ENCODE measurements around the gene EXOG. TPM values are rescaled to one million over a fixed set of nuclear protein-coding genes. Genes with fewer than 3 reads are reported as not detected.

Gene EXOG
- total and polyA plus RNA-seq, 12 donors, result 10.7 to 39.9 (median 25.4) TPM

- peaks cover 20 to 91% (median 59%) of the 10 kb centered on the region in 9 donors for H3K4me1 ChIP-seq
- no peak overlapping the region for H3K4me3 ChIP-seq
- intact Hi-C loops (cut with DNase I), result loop anchor here in 4 of 10 donors (2.0 to 5.0 kb wide), 3 partner anchors 35 to 40 kb away; no protein-coding TSS in a partner anchor
- WGBS, 2 donors, result 34 to 37% methylated on average over 9 of the region's 9 CpGs
- TF ChIP-seq CTCF (IDR thresholded peaks at IDR 0.05), result no peak
- H3K27me3 ChIP-seq, result no peaks in the 10 kb centered on the region
- ATAC-seq, result peak in 7 of 8 donors; percentile 17 to 61 (median 55)
- no peaks in the 10 kb centered on the region for H3K36me3 ChIP-seq
- DNase-seq, result peak; percentile 57
- H3K9me3 ChIP-seq, result no peaks in the 10 kb centered on the region
- peak overlapping the region in 9 of 10 donors; percentile 46 to 98 (median 81) for H3K27ac ChIP-seq
Observed at GRCh38 chr3:38541806-38542205, 45.7 kb downstream of the EXOG start.

DNA sequence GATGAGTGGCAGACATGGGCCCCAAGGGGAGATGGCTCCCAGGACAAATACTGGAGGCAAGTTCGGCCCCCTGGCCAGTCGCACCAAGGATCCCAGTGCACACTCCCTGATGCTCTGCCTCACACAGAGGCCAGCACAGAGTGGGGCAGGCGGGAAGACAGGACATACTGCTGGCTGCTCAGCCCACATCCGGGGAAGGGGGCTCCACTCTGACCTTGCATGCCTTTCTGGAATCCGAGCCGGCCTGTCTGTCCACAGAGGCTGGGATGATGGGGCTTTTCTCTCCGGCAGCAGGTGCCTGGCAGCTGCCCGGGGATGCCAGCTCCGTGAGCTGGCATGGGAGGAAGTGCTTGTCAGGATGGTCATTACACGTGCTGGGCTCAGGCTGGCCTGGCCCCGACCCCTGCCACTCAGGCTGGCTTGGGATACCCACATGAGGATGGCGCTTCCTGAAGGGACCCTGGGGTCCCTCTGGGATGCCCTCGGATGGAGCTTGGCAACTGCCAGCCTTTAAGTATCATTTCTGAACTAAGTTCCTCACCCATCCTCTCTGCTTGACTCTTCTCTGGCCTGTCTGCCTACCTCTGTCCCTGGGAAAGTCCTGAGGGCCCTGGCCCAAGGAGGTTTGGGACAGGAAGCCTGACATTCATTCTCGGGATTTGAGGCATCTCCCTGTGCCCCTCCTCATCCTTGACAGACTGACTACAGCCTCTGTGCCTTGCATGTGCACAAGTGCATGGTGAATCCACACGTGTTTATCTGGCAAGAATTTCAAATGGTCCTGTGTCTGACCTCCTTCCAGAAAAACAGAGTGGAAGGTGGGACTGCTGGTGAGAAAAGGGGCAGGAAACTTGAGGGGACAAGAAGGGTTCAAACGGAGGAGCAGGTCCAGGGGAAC is 46.5 kb downstream of the EXOG start:
- peak in 6 of 8 donors; percentile 7 to 54 (median 29) for ATAC-seq
- TF ChIP-seq CTCF (IDR thresholded peaks at IDR 0.05), result no peak
- H3K9me3 ChIP-seq, result no peaks in the 10 kb centered on the region
- H3K27ac ChIP-seq, result peak overlapping the region; percentile 26 to 98 (median 80)
- no peak for DNase-seq
- H3K36me3 ChIP-seq, result no peaks in the 10 kb centered on the region
- intact Hi-C loops (cut with DNase I), result loop anchor here in 5 of 10 donors (1.0 to 5.0 kb wide), 4 partner anchors 9 to 40 kb away; no protein-coding TSS in a partner anchor
- peaks cover 20 to 87% (median 52%) of the 10 kb centered on the region in 9 donors for H3K4me1 ChIP-seq
- H3K4me3 ChIP-seq, result no peak overlapping the region
- H3K27me3 ChIP-seq, result no peaks in the 10 kb centered on the region
- 47 to 53% methylated on average over 16 of the region's 16 CpGs for WGBS, 2 donors

DNA sequence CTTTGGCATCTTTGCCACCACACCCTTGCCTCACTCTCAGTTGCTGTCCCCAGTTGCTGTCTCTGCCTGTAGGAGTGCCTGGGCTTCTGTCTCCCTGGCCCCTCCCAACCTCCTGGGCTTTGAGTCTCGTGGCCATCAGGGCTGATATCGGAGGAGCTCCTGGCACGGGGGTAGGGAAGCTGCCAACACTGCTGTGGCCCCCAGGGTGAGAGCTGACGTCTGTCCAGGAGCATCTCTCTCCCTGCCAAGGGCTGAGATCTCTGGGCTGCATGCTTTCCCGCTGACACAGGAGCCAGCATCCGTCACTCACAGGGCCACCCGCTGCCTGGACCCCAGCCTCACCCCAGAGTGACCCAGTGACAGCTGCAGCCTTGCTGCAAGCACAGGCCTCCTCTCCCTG is 47.4 kb downstream of the EXOG start:
- no peaks in the 10 kb centered on the region for H3K9me3 ChIP-seq
- intact Hi-C loops (cut with DNase I), result loop anchor here in 5 of 10 donors (1.0 to 5.0 kb wide), 4 partner anchors 10 to 39 kb away; no protein-coding TSS in a partner anchor
- DNase-seq (peak; percentile 79 to 86), ATAC-seq (peak; percentile 75 to 91 (median 82))
- no peaks in the 10 kb centered on the region for H3K27me3 ChIP-seq
- no peak overlapping the region for H3K4me3 ChIP-seq
- H3K36me3 ChIP-seq, result no peaks in the 10 kb centered on the region
- 21 to 39% methylated on average over 7 of the region's 7 CpGs for WGBS, 2 donors
- TF ChIP-seq CTCF (IDR thresholded peaks at IDR 0.05), result no peak
- peak overlapping the region; percentile 18 to 98 (median 80) for H3K27ac ChIP-seq
- H3K4me1 ChIP-seq, result peaks cover 20 to 87% (median 49%) of the 10 kb centered on the region in 9 donors

DNA sequence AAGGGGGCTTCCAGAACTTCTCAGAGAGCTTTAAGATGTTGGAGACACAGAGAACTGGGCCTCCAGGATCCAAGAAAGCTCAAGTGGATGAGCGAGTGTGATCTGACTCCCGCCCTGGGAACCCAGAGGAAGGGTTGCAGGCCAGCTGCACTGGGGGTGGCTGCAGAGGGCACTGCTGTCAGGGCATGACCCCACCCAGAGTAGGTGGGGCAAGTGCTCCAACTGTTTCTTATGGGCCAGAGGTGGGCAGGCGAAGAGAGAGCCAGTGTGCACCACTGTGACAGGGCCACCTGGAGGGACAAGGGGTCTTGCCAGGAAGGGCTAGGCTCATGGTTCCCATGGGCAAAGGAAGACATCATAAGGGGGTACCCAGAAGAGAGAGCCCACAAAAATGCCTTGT is 48.8 kb downstream of the EXOG start:
- Histone ChIP-seq H3K27me3 (no peaks in the 10 kb centered on the region), H3K9me3 (no peaks in the 10 kb centered on the region), H3K27ac (peak overlapping the region in 7 of 10 donors; percentile 0 to 98 (median 88)), H3K4me3 (no peak overlapping the region), H3K4me1 (peaks cover 20 to 86% (median 51%) of the 10 kb centered on the region in 9 donors), H3K36me3 (peaks cover 0 to 12% (median 0%) of the 10 kb centered on the region in 9 donors)
- TF ChIP-seq CTCF (IDR thresholded peaks at IDR 0.05), result no peak
- intact Hi-C loops (cut with DNase I), result loop anchor here in 3 of 10 donors (5.0 kb wide), 2 partner anchors 32 to 37 kb away; no protein-coding TSS in a partner anchor
- DNase-seq (no peak), ATAC-seq (no peak)
- 98% methylated on average over 3 of the region's 3 CpGs for whole genome bisulfite sequencing, 2 donors
